Measurements from ENCODE around the gene ARHGAP31.
"Not testable (repeated sequence)": the region's sequence is repeated elsewhere in the genome, so short reads cannot be mapped to it uniquely, and the experiment has no call there.

ARHGAP31 gene, protein sequence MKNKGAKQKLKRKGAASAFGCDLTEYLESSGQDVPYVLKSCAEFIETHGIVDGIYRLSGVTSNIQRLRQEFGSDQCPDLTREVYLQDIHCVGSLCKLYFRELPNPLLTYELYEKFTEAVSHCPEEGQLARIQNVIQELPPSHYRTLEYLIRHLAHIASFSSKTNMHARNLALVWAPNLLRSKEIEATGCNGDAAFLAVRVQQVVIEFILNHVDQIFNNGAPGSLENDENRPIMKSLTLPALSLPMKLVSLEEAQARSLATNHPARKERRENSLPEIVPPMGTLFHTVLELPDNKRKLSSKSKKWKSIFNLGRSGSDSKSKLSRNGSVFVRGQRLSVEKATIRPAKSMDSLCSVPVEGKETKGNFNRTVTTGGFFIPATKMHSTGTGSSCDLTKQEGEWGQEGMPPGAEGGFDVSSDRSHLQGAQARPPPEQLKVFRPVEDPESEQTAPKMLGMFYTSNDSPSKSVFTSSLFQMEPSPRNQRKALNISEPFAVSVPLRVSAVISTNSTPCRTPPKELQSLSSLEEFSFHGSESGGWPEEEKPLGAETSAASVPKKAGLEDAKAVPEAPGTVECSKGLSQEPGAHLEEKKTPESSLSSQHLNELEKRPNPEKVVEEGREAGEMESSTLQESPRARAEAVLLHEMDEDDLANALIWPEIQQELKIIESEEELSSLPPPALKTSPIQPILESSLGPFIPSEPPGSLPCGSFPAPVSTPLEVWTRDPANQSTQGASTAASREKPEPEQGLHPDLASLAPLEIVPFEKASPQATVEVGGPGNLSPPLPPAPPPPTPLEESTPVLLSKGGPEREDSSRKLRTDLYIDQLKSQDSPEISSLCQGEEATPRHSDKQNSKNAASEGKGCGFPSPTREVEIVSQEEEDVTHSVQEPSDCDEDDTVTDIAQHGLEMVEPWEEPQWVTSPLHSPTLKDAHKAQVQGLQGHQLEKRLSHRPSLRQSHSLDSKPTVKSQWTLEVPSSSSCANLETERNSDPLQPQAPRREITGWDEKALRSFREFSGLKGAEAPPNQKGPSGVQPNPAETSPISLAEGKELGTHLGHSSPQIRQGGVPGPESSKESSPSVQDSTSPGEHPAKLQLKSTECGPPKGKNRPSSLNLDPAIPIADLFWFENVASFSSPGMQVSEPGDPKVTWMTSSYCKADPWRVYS (N-terminal part only)

GRCh38 chr3:119293871-119294695, at the start of gene ARHGAP31:
TSS of gene ARHGAP31 (plus strand) at chr3:119294383. CDS start at chr3:119294905, 522 bp downstream.
- peak; percentile 66 to 78 for DNase-seq (ENCODE audit: low read depth in 1 of 2, low spot score in 1 of 2)

GRCh38 chr3:119245778-119246177, 48.4 kb upstream of the ARHGAP31 start:
- no peak for DNase-seq (ENCODE audit: low read depth in 1 of 2, low spot score in 1 of 2)

GRCh38 chr3:119255214-119255613, 39.0 kb upstream of the ARHGAP31 start:
- no peak for DNase-seq (ENCODE audit: low read depth in 1 of 2, low spot score in 1 of 2)

DNA sequence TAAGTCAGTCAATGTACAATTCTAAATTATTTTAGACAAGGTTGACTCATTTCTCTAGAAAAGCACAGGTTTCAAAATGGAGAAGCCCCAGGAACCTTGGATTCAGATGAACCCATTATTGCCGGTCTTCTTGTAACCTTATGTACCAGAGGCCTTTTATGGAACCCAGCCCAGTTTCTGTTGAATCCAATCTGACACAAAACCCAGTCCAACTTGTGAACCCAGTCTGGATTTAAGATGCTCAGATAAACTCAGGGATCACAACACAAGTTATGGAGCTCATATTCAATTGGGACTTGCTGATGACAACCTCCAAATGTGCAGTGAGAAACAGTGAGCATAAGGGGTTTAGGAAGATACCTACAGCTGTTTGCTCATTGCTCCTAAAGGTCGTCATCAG, 37.1 kb upstream of the ARHGAP31 start:
- no peak for DNase-seq (ENCODE audit: low read depth in 1 of 2, low spot score in 1 of 2)

GRCh38 chr3:119257654-119258410, 36.4 kb upstream of the ARHGAP31 start:
- no peak for DNase-seq (ENCODE audit: low read depth in 1 of 2, low spot score in 1 of 2)

DNA sequence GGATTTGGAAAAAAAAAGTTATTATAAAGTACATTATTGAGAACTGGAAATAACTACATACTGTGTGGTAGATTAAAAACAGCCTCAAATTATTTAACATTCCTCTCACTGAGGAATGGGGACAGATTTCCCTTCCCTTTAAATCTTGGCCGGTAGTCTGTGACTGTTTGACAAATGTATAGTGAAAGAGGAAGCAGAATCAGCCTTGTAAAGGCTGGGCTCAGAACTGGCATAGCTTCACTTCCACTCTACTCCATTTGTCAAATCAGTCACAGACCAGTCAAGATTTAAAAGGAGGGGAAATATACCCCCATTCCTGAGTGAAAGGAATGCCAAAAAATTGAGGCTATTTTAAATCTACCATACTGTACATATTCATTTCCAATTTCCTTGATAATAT, 35.3 kb upstream of the ARHGAP31 start:
- no peak for DNase-seq (ENCODE audit: low read depth in 1 of 2, low spot score in 1 of 2)

DNA sequence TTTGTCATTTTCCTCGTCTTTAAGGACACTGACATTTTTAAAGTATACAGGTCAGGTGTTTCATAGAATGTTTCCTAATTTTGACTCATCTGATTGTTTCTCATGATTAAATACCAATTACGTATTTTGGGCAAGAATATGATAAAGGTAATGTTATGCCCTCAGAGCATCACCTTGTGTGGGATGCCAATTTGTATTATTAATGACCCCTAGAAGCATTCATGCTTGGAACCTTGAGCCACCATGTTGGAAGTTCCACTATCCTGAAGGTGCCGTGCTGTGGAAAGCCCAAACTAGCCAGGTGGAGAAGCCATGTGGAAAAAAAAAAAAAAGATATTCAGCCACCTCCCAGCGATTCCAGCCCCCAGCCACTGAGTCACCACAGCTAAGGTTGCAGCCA, 34.4 kb upstream of the ARHGAP31 start:
- no peak for DNase-seq (ENCODE audit: low read depth in 1 of 2, low spot score in 1 of 2)

DNA sequence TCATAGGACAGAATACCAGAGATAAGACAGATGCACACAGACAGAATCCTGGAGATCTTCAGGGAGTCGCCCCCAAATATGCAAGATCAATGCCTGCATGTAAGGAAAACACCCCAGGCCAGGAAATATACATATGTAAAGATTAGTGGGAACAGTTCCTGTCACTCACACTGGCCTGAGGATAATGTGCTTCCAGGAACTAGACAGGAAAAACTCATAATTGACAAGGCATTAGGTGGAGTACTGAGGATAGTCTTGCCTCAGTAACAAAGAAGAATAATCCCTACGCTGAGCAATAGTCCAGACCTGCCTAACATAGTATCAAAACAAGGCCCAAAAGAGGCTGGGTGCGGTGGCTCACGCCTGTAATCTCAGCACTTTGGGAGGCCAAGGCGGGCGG, 33.1 kb upstream of the ARHGAP31 start:
- no peak for DNase-seq (ENCODE audit: low read depth in 1 of 2, low spot score in 1 of 2)

DNA sequence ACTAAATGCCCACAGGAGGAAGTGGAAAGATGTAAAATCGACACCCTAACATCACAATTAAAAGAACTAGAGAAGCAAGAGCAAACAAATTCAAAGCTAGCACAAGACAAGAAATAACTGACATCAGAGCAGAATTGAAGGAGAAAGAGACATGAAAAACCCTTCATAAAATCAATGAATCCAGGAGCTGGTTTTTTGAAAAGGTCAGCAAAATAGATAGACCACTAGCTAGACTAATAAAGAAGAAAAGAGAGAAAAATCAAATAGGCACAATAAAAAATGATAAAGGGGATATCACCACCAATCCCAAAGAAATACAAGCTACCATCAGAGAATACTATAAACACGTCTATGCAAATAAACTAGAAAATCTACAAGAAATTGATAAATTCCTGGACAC, 24.0 kb upstream of the ARHGAP31 start:
- not testable (repeated sequence) for DNase-seq (ENCODE audit: low read depth in 1 of 2, low spot score in 1 of 2)

GRCh38 chr3:119276680-119277079, 17.5 kb upstream of the ARHGAP31 start:
- DNase-seq (ENCODE audit: low read depth in 1 of 2, low spot score in 1 of 2), result no peak

DNA sequence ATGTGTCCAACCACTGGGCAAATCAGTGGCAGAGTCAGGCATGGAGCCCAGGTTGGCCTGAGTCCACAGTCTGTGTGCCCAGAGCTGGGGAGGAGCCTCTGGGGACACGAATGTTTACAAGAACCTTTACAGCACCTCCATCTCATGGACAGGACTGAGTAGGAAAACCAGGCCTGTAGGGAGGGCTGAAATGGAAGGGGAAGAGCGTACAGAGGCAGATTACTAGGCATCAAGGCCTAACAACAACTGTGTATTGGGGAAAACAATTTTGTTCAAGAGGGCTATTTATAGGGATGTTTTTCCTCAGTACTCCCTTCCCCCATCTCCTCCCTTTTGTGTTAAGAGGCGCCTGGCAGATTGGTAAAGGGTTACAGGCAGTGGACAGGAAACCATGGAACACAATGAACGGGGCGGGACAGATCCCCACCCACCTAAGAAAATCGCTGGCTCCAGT, 15.1 kb upstream of the ARHGAP31 start:
- no peak for DNase-seq (ENCODE audit: low read depth in 1 of 2, low spot score in 1 of 2)

GRCh38 chr3:119279584-119280243, 14.5 kb upstream of the ARHGAP31 start:
- DNase-seq (ENCODE audit: low read depth in 1 of 2, low spot score in 1 of 2), result no peak

DNA sequence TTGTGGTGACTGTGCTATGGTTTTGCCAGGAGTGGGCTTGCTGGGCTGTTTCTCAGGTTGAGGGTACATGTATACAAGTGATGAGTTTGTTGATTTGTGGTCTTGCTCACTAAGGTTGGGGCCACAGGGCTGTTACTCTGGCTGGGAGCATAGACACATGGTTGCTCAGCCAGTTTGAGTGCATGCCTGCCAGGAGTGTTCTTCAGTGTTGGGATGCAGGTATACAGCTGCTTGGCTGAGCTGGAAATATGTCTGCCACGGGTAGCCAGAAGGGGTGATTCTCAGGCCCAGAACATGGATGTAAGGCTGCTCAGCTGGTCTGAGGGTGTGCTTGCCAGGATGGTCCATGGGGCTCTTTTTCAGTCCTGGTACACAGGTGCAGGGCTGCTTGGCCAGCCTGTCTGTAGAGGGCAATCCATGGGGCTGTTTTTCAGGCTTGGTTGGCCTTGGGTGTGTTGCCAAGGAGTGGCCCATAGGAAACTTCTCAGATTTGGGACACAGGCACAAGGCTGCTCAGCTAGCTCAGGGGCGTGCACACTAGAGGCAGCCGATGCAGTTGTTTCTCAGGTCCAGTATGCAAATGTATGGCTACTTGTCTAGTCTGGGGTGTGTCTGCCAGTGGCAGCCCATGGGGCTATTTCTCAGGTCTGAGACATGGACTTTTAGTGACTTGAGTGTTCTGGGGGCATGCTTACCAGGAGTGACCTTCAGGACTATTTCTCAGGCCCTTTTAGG, 5.3 kb upstream of the ARHGAP31 start:
- DNase-seq (ENCODE audit: low read depth in 1 of 2, low spot score in 1 of 2), result no peak

DNA sequence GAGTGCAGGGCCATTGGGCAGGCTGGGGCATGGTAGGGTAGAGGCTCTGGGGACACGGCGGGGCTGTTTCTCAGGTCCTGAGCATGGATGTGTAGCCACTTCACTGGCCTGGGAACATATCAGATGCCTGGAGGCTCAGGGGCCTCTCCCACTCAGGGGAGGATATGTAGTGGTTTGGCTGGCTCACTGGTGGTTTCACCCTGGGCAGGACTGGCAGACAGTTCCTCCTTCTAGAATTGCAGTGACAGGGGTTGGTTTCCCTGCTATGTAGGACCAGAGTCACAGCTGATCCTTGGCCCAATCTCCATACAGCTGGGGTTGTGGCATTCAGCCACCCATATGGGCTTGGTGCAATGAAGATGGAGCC, 4.8 kb upstream of the ARHGAP31 start:
- no peak for DNase-seq (ENCODE audit: low read depth in 1 of 2, low spot score in 1 of 2)

DNA sequence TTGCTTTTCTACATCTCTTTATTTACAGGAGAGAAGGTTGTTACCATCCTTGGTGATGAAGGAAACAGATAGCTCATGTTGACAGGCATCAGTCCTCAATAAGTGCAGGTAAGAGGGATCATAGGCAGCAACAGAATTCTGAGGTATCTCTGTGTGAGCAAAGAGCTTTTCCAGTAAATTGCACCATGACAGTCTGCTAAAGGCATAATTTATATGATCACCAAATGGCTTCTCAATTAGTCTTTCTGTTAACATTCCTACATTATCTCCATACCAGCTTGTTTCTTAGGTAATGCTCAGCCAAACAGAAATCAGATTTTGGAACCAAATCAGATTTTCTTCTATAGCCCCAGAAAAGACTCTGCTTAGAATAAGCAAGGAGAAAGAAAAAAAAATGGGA, 3.6 kb upstream of the ARHGAP31 start:
- no peak for DNase-seq (ENCODE audit: low read depth in 1 of 2, low spot score in 1 of 2)

GRCh38 chr3:119291062-119291700, 3.0 kb upstream of the ARHGAP31 start:
- no peak for DNase-seq (ENCODE audit: low read depth in 1 of 2, low spot score in 1 of 2)

- DNase-seq (ENCODE audit: low read depth in 1 of 2, low spot score in 1 of 2), result peak in 1 of 2 donors; percentile 15
Measured at GRCh38 chr3:119292666-119293065, 1.5 kb upstream of the ARHGAP31 start.

All from activated CD4-positive, alpha-beta T cell treated with anti-CD3 and anti-CD28 coated beads, Interleukin-2, amount 50 U/mL, for 24 hours (primary cell).